IPS-11a (cell line): ENCODE data around the gene MARCHF9.

Experiments
- H3K4me3 ChIP-seq: one replicate; pipeline ENCODE4 v1.5.1; 2013; ENCODE audit warnings: low read depth, low read length, control low read depth

MARCHF9 gene

DNA sequence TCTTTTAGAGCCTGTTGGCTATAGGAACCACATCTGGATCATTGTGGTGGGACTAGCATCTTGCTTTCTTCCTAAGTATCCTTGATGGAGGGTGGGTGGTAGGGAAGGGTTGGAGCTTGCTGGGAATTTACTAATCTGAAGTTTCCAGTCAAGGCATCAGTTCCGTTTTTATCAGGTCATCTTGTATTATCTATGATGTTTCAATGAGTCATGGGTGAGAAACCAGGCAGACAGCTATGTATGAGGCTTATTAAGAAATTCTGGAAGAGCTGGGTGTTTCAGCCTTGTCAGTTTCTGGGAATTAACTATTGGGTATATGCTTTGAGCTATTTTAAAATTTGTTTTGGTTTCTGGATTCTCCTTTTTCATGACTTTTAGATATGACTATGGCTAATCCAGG, 39.0 kb downstream of the MARCHF9 start:
- no peak overlapping the region for H3K4me3 ChIP-seq

- no peak overlapping the region for H3K4me3 ChIP-seq
Observed at GRCh38 chr12:57795354-57795753, 40.5 kb downstream of the MARCHF9 start.

DNA sequence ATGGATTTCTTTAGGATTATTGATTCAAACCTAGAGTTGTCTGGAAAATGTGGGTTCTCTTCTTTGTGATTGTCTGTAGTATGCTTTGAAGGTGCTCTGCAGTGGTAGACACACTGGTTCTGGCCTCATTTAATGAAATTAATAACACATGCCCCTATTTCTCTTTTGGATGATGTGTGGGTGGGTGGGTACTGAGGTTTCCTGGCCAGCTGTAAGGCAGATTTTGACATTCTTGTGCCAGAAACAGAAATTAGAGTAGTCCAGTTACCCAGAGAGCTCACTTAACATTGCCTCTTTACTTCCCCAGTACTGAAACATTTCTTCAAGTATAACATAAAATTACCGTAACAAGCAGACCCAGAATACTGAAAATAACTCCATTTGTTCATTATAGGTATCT, 42.1 kb downstream of the MARCHF9 start:
- no peak overlapping the region for H3K4me3 ChIP-seq

DNA sequence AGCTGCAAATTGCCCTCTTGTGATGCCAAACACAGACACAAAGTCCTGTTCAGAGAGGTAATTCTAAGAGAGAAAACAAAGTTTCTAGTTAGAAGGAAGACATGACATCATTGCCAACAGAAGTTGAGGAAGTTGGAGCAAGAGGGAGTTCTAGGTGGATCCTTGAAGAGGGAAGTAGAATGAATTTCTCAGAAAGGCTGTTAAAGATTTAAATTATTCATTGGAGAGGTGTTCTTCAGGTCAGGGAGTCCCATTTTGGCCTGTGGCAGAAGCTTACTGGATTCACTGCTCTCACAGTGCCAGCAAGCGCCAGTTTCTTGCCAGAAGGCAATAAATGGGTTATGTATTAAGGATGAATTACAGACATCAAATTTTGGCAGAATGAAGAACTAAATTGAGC, 43.0 kb downstream of the MARCHF9 start:
- H3K4me3 ChIP-seq = no peak overlapping the region

DNA sequence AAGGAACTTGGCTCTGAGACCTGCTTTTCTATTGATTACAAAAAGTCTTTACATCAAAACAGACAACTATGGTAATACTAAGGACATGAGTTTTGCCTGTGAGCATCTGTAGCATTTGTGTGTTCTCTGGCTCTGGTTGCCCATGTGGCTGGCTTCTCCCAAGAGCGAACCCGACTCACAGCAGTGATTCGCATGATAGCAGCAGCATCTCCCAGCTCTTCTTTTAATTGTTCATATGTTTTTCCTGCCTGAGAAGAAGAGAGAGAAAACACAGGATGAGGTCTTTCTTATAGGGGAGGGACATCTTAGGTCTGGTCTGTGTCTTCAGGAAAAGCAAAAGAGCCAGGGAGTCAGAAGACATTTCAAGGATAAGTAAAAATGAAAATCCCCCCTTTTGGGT, 46.1 kb downstream of the MARCHF9 start:
- no peak overlapping the region for H3K4me3 ChIP-seq

DNA sequence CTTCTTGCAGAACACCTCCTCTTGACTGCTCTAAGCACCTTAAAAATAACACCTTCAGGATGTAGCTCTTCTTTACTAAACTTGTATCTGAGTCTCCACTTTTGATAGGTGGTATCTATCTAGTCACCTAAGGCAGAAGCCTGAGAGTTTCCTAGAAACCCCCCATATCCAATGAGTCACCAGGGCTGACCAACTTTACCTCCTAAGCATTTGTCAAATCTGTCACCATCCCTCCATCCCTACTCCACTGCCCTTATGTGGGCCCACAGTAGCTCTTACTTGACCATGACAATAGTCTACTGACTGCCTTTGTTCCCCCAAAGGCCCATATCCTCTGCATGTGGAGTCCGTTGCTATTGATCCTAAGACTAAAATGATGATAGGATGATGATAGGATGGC, 47.7 kb downstream of the MARCHF9 start:
- no peak overlapping the region for H3K4me3 ChIP-seq

GRCh38 chr12:57803319-57803893, 48.5 kb downstream of the MARCHF9 start:
- no peak overlapping the region for H3K4me3 ChIP-seq

GRCh38 chr12:57806677-57807076, 51.8 kb downstream of the MARCHF9 start:
- H3K4me3 ChIP-seq = no peak overlapping the region

DNA sequence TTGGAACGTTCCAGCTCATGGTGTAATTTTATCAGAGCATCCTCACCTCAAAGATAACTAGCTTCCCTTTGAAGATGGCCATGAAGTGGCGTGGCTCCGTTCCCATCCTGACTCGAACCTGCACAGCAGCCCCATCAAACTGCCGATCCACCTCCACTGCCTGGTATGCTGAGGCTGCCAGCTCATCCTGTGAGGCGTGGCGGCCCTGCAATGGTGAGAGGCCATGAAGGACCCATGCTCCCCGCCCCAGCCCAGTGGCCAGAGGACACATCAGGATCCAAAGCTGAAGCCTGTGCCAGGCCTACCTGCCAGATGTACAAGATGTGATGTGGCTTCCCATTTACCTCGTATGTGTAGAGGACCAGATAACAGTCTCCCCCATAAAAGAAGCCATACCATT, 52.4 kb downstream of the MARCHF9 start:
- no peak overlapping the region for H3K4me3 ChIP-seq

GRCh38 chr12:57808351-57808750, 53.4 kb downstream of the MARCHF9 start:
- H3K4me3 ChIP-seq = no peak overlapping the region

DNA sequence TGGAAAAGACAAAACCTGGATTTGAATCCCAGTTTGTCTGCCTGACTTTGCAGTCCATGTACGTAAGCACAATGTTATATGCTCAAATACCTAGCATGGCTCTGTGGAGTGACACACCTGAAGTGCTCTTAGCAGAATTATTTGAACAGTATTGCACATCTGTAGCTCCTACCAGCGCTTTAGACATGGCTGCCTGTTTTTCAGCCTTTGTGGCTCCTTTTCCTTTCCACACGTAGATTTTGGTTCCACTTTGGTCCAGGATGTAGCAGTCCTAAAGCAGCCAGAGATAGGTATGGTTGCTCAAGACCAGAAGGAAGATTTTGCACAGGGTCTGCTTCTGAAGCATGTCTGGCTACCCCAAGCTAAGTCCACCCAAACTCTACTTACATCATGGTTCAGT, 54.5 kb downstream of the MARCHF9 start:
- H3K4me3 ChIP-seq = no peak overlapping the region
